T-cell (primary cell): Measurements from ENCODE around the gene CHMP4A. TPM values are rescaled to one million over a fixed set of nuclear protein-coding genes. Genes with fewer than 3 reads are reported as not detected.

Source experiments
- ATAC-seq, 4 experiments: fragments of 200-7000 bp in 3 of 4; fragments of 150-1000 bp in 1 of 4; cut with Tn5 transposase; replicated peaks in 1 of 4; 1 replicate in 3 of 4; 2 replicates in 1 of 4; pipeline ENCODE4 v1.10.0; 2021; ENCODE audit warnings: moderate library complexity in 3 of 4, mild to moderate bottlenecking in 2 of 4, moderate number of reproducible peaks in 1 of 4
- CTCF ChIA-PET, 2 donors: fragments of 300-600 bp; sonication (Branson Sonifier 250); formaldehyde crosslinking; loops; one replicate each; lab custom pipeline; 2022; ENCODE audit warnings: antibody characterized with exemption in 2 of 2; lab: Charles Lee
- POLR2A ChIA-PET, 2 donors: fragments of 300-600 bp; sonication (Branson Sonifier 250); formaldehyde crosslinking; loops; one replicate each; lab custom pipeline; 2022; ENCODE audit warnings: antibody characterized with exemption in 2 of 2; lab: Charles Lee
- DNase-seq, 35 experiments: peaks; one replicate each; pipeline versions ENCODE4 v3.0.0 to v3.0.0-alpha.2; 2013 to 2023
- H3K27ac ChIP-seq: one replicate; pipeline ENCODE4 v1.5.1; 2013; ENCODE audit warnings: low read length
- H3K27me3 ChIP-seq, 2 experiments: replicated peaks in 1 of 2; 1 replicate in 1 of 2; 2 replicates in 1 of 2; pipeline versions ENCODE4 v1.6.1 to v1.7.0; 2013; ENCODE audit warnings: low read length in 1 of 2, mixed read lengths in 1 of 2; ENCODE audit not compliant: control insufficient read depth in 2 of 2, insufficient read depth in 2 of 2; ENCODE audit errors: extremely low read depth in 1 of 2
- H3K36me3 ChIP-seq, 2 donors: 1 replicate in 1 of 2; 2 replicates in 1 of 2; pipeline versions ENCODE4 v1.6.1 to v1.7.0; 2013; ENCODE audit warnings: low read length in 1 of 2; ENCODE audit not compliant: control insufficient read depth in 2 of 2, insufficient read depth in 1 of 2; ENCODE audit errors: extremely low read depth in 1 of 2
- H3K4me1 ChIP-seq, 2 experiments: 1 replicate in 1 of 2; 2 replicates in 1 of 2; pipeline versions ENCODE4 v1.6.1 to v1.7.0; 2013; ENCODE audit warnings: low read length in 2 of 2, mixed read lengths in 1 of 2; ENCODE audit not compliant: insufficient read depth in 2 of 2, control insufficient read depth in 1 of 2; ENCODE audit errors: extremely low read depth in 1 of 2
- H3K4me3 ChIP-seq, 2 donors: 1 replicate in 1 of 2; 2 replicates in 1 of 2; pipeline versions ENCODE4 v1.5.1 to v1.7.0; 2013; ENCODE audit warnings: mild to moderate bottlenecking in 2 of 2, low read length in 1 of 2, moderate library complexity in 1 of 2; ENCODE audit not compliant: control insufficient read depth in 1 of 2; ENCODE audit errors: extremely low read depth in 1 of 2
- H3K9me3 ChIP-seq: 2 replicates; pipeline ENCODE4 v1.7.0; 2013
- H3K27ac Mint-ChIP-seq, 2 donors: one replicate each; pipeline ENCODE4 v1.8.0; 2020 to 2021; ENCODE audit warnings: mild to moderate bottlenecking in 2 of 2, mixed read lengths in 2 of 2
- H3K27me3 Mint-ChIP-seq, 2 donors: one replicate each; pipeline ENCODE4 v1.8.0; 2021 to 2022; ENCODE audit warnings: mixed read lengths in 2 of 2
- H3K36me3 Mint-ChIP-seq: one replicate; pipeline ENCODE4 v1.8.0; 2021; ENCODE audit warnings: mixed read lengths
- H3K4me1 Mint-ChIP-seq, 3 donors: one replicate each; pipeline ENCODE4 v1.8.0; 2020 to 2022; ENCODE audit warnings: mixed read lengths in 3 of 3, mild to moderate bottlenecking in 1 of 3
- H3K4me3 Mint-ChIP-seq, 3 donors: one replicate each; pipeline ENCODE4 v1.8.0; 2020 to 2022; ENCODE audit warnings: mild to moderate bottlenecking in 3 of 3, mixed read lengths in 3 of 3, moderate library complexity in 3 of 3
- H3K9me3 Mint-ChIP-seq, 3 donors: one replicate each; pipeline ENCODE4 v1.8.0; 2020 to 2022; ENCODE audit warnings: mixed read lengths in 3 of 3
- WGBS: methylation state at CpG from one replicate; pipeline ENCODE4 v1.1.5; 2013; ENCODE audit warnings: missing lambda C conversion rate; ENCODE audit not compliant: insufficient coverage; 5-methylcytosine and 5-hydroxymethylcytosine counted together
- total RNA-seq, 35 experiments: library from RNA in 6 of 35; stranded (reverse) in 6 of 35; fragments of 120-200 nt in 1 of 35; gene quantifications; one replicate each; pipeline versions ENCODE4 v1.2.1 to v1.2.4 and lab custom pipeline; 2013 to 2026

CHMP4A gene
- total RNA-seq, 5 donors from 2014 or later (not counting 1 experiment from before 2014, with no cell fraction given) = 81.9 to 99.6 (median 92.8) TPM

DNA sequence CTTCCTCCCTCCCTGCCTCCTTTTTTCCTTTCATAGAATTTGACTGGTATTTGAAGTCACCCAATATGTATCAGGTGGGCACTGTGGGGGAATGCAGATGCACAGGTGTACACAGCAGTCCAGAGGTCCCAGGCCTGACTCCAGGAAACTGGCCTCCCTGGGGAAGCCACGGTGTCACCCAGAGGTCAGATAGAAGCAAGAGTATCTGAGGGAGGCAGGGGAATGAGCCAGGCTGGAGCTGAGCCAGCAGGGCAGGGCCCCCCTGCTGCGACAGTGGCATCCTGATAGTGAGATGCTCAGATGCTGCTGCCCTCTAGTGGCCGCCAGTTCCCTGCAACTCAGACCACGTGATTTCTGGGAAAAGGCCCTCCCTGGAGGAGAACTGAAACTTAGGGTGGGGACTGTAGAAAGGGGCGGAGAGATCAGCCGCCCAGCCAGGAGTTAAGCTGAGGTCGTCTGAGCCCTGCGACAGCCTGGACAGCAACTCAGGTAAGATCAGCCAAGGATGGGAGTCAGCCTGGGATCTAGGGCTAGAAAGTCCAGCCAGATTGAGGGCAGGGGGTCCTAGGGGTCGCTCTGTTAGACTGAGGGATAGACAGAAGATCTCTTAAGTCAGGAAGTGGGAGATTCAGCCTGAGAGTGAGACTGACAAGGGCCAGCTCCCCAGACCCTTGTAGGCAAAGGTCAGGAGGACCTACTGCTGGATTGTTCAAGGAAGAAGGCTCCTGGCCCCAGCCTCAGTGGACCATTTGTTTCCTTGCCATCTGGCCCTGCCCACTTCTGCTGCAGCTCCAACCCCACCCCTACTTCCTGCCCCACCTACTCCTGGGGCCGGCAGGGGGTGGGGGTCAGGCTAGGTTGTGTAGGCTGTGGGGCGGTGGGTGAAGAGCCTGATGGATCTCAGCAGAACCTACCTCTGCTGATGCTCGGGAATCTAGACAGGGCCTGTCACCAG lies 52.2 kb downstream of the CHMP4A start, which contains the start of gene IRF9:
IRF9 (plus strand) TSS at position 416 of the 955 bp plus-strand sequence. CDS start 880 bp downstream, outside the sequence.
- H3K4me3 ChIP-seq = peak within 1 kb of the TSS; percentile 86 to 98
- CTCF ChIA-PET = interaction anchor here (0.6 to 2.0 kb wide), 22 partner anchors 9 to 149 kb away, joined by 3 to 30 read pairs (median 4); partner anchors contain the start of genes DCAF11 (in 2 of the 2), NRL (in 2 of the 2), RNF31 (in 2 of the 2) and EMC9 (in 1 of the 2)
- WGBS = 0% methylated on average over 9 of the region's 12 CpGs
- ATAC-seq (peak; percentile 89 to 90 (median 90)), DNase-seq (peak; percentile 90 to 99 (median 96))
- no peaks in the 10 kb centered on the region for H3K27me3 ChIP-seq
- peaks cover 30 to 66% of the 10 kb centered on the region in 2 donors for H3K36me3 ChIP-seq
- no peaks in the 10 kb centered on the region for H3K9me3 ChIP-seq
- H3K27me3 Mint-ChIP-seq = no peaks in the 10 kb centered on the region
- POLR2A ChIA-PET = interaction anchor here (0.6 to 1.6 kb wide), 13 partner anchors 10 to 81 kb away, joined by 3 to 9 read pairs (median 3); partner anchors contain the start of genes DCAF11 (in 1 of the 2), EMC9 (in 1 of the 2), IPO4 (in 1 of the 2) and NRL (in 1 of the 2)
- H3K4me1 Mint-ChIP-seq = peaks cover 54 to 58% (median 55%) of the 10 kb centered on the region in 3 donors
- peak within 1 kb of the TSS; percentile 92 to 94 (median 92) for H3K4me3 Mint-ChIP-seq
- peaks cover 8 to 61% of the 10 kb centered on the region in 2 experiments for H3K4me1 ChIP-seq
- H3K36me3 Mint-ChIP-seq = peaks cover 54% of the 10 kb centered on the region
- H3K27ac ChIP-seq = peak within 1 kb of the TSS; percentile 89
- no peaks in the 10 kb centered on the region for H3K9me3 Mint-ChIP-seq
- peak within 1 kb of the TSS; percentile 98 to 99 for H3K27ac Mint-ChIP-seq

DNA sequence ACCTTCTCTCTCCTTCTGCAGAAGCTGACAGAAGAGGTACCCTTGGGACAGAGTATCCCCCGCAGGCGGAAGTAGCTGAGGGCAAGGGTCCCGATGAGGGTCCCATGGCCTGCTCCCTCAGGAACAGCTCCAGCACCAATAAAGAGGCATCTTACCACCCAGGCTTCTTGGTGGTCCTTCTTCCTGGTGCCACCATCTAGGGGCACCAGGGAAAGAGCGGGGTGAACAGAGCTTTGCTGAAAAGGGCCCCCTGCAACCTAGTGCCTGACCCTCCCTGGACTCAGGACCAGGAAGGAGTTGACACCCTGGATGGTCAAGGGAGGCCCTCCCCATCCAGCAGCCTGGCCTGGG lies 52.8 kb downstream of the CHMP4A start:
- ATAC-seq (peak in 1 of 4 experiments; percentile 0), DNase-seq (no peak)
- H3K9me3 ChIP-seq = no peaks in the 10 kb centered on the region
- Mint-ChIP-seq H3K4me1 (peaks cover 48 to 52% (median 51%) of the 10 kb centered on the region in 3 donors), H3K4me3 (peak overlapping the region in 2 of 3 donors; percentile 37 to 92), H3K27ac (peak overlapping the region; percentile 98 to 99), H3K36me3 (peaks cover 53% of the 10 kb centered on the region), H3K9me3 (no peaks in the 10 kb centered on the region), H3K27me3 (no peaks in the 10 kb centered on the region)
- H3K27me3 ChIP-seq = no peaks in the 10 kb centered on the region
- H3K27ac ChIP-seq = peak overlapping the region; percentile 89
- peaks cover 8 to 54% of the 10 kb centered on the region in 2 experiments for H3K4me1 ChIP-seq
- POLR2A ChIA-PET = interaction anchor here (0.6 to 1.6 kb wide), 8 partner anchors 11 to 52 kb away, joined by 3 to 9 read pairs (median 4); partner anchors contain the start of genes DCAF11 (in 1 of the 2), EMC9 (in 1 of the 2), NRL (in 1 of the 2) and PSME1 (in 1 of the 2)
- H3K4me3 ChIP-seq = no peak overlapping the region
- CTCF ChIA-PET = interaction anchor here (0.9 to 2.0 kb wide), 15 partner anchors 9 to 80 kb away, joined by 3 to 30 read pairs (median 5); partner anchors contain the start of genes DCAF11 (in 2 of the 2), NRL (in 2 of the 2), RNF31 (in 2 of the 2) and EMC9 (in 1 of the 2)
- WGBS = 100% methylated on average over 4 of the region's 4 CpGs
- H3K36me3 ChIP-seq = peaks cover 32 to 66% of the 10 kb centered on the region in 2 donors

DNA sequence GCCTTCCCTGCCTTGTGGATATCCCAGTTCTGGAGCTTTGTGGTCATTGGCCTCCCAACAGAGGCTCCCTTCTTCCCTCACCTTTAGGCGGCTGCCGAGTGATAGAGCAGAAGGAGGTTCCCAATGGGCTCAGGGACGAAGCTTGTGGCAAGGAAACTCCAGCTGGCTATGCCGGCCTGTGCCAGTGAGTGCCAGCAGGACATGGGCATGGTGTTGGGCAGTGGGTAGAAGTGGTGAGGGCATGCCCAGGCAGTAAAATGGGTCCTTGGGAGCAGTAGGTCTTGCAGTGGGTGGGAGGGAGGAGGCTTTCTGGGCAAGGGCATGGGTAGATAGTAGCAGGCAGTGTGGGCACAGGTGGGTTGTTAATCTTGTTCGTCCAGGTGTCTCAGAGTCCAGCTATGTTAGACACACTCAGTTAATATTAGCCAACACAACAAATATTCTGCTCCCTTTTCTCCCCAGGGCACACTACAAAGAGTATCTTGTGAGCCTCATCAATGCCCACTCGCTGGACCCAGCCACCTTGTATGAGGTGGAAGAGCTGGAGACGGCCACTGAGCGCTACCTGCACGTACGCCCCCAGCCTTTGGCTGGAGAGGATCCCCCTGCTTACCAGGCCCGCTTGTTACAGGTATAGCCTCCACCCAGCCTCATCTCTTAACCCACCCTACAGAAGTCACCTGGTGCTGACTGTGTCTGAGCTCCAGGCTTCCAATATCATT lies 53.4 kb downstream of the CHMP4A start:
- H3K36me3 Mint-ChIP-seq = peaks cover 52% of the 10 kb centered on the region
- H3K4me1 Mint-ChIP-seq = peaks cover 43 to 48% (median 45%) of the 10 kb centered on the region in 3 donors
- peak overlapping the region in 1 of 3 donors; percentile 37 for H3K4me3 Mint-ChIP-seq
- ATAC-seq = no peak
- peak overlapping the region; percentile 89 for H3K27ac ChIP-seq
- peaks cover 8 to 49% of the 10 kb centered on the region in 2 experiments for H3K4me1 ChIP-seq
- 98% methylated on average over 9 of the region's 11 CpGs for WGBS
- POLR2A ChIA-PET = interaction anchor here (0.6 to 1.0 kb wide), 4 partner anchors 11 to 44 kb away, joined by 3 to 4 read pairs (median 3); no protein-coding TSS in a partner anchor
- no peaks in the 10 kb centered on the region for H3K27me3 ChIP-seq
- DNase-seq = no peak
- H3K27me3 Mint-ChIP-seq = no peaks in the 10 kb centered on the region
- no peaks in the 10 kb centered on the region for H3K9me3 Mint-ChIP-seq
- no peaks in the 10 kb centered on the region for H3K9me3 ChIP-seq
- H3K4me3 ChIP-seq = no peak overlapping the region
- CTCF ChIA-PET = interaction anchor here (0.9 to 1.9 kb wide), 9 partner anchors 8 to 69 kb away, joined by 3 to 30 read pairs (median 5); partner anchors contain the start of genes DCAF11 (in 2 of the 2), NRL (in 2 of the 2), RNF31 (in 2 of the 2) and PSME2 (in 1 of the 2)
- peak overlapping the region; percentile 98 to 99 for H3K27ac Mint-ChIP-seq
- peaks cover 33 to 66% of the 10 kb centered on the region in 2 donors for H3K36me3 ChIP-seq

Other genes starting within 250 kb of the CHMP4A start
- gene DHRS4L2, start 224.6 kb downstream of the CHMP4A start, total RNA-seq = 10 to 100 TPM; 14.0 to 21.9 (median 16.4) TPM
- 1 to 10 TPM in 1 of 5 donors, under 1 TPM in 4; 0.38 to 1.9 (median 0.59) TPM for gene CARMIL3, start 161.5 kb downstream of the CHMP4A start, total RNA-seq
- gene CPNE6, start 141.9 kb downstream of the CHMP4A start, total RNA-seq = not detected
- gene PCK2, start 119.2 kb downstream of the CHMP4A start, total RNA-seq = 10 to 100 TPM; 11.8 to 35.5 (median 29.4) TPM
- 10 to 100 TPM; 78.5 to 94.1 (median 89.6) TPM for gene DCAF11, start 98.7 kb downstream of the CHMP4A start, total RNA-seq
- gene NRL, start 98.5 kb downstream of the CHMP4A start, total RNA-seq = 1 to 10 TPM; 1.9 to 3.7 (median 3.4) TPM
- gene FITM1, start 82.8 kb downstream of the CHMP4A start, total RNA-seq = 1 to 10 TPM; 2.5 to 3.5 (median 3.2) TPM
- gene PSME1, start 77.3 kb downstream of the CHMP4A start, total RNA-seq = 100 to 1,000 TPM; 221 to 291 (median 259) TPM
- 10 to 100 TPM in 3 of 5 donors, 1 to 10 TPM in 2; 9.3 to 29.8 (median 20.8) TPM for gene EMC9, start 71.9 kb downstream of the CHMP4A start, total RNA-seq
- gene PSME2, start 66.9 kb downstream of the CHMP4A start, total RNA-seq = 100 to 1,000 TPM; 130 to 192 (median 159) TPM
- gene RNF31, start 66.0 kb downstream of the CHMP4A start, total RNA-seq = 100 to 1,000 TPM in 3 of 5 donors, 10 to 100 TPM in 2; 67.7 to 131 (median 100) TPM
- gene IRF9, start 52.2 kb downstream of the CHMP4A start, total RNA-seq = 100 to 1,000 TPM; 201 to 285 (median 215) TPM
- 10 to 100 TPM; 32.4 to 82.5 (median 41.5) TPM for gene REC8, start 41.4 kb downstream of the CHMP4A start, total RNA-seq
- gene IPO4, start 24.7 kb downstream of the CHMP4A start, total RNA-seq = 10 to 100 TPM; 34.4 to 53.4 (median 39.6) TPM
- 10 to 100 TPM; 19.0 to 29.5 (median 21.8) TPM for gene TM9SF1, start 18.0 kb downstream of the CHMP4A start, total RNA-seq
- 1 to 10 TPM in 2 of 5 donors, under 1 TPM in 3; 0.35 to 1.4 (median 0.44) TPM for gene TSSK4, start 7.8 kb downstream of the CHMP4A start, total RNA-seq
- 10 to 100 TPM in 3 of 5 donors, 1 to 10 TPM in 2; 7.2 to 17.5 (median 12.1) TPM for gene MDP1, start 2.6 kb upstream of the CHMP4A start, total RNA-seq
- 100 to 1,000 TPM in 4 of 5 donors, 10 to 100 TPM in 1; 92.1 to 107 (median 101) TPM for gene NEDD8, start 18.9 kb upstream of the CHMP4A start, total RNA-seq
- gene GMPR2, start 19.4 kb upstream of the CHMP4A start, total RNA-seq = 10 to 100 TPM; 53.8 to 81.2 (median 64.0) TPM
- 100 to 1,000 TPM; 119 to 160 (median 139) TPM for gene TINF2, start 29.1 kb upstream of the CHMP4A start, total RNA-seq
- 10 to 100 TPM in 2 of 5 donors, 1 to 10 TPM in 3; 4.9 to 13.5 (median 9.4) TPM for gene TGM1, start 49.7 kb upstream of the CHMP4A start, total RNA-seq
- 10 to 100 TPM; 49.3 to 66.5 (median 62.4) TPM for gene RABGGTA, start 58.1 kb upstream of the CHMP4A start, total RNA-seq
- gene DHRS1, start 86.3 kb upstream of the CHMP4A start, total RNA-seq = 10 to 100 TPM; 34.2 to 47.6 (median 39.1) TPM
- gene NOP9, start 86.4 kb upstream of the CHMP4A start, total RNA-seq = 10 to 100 TPM; 29.7 to 33.2 (median 30.8) TPM
- gene CIDEB, start 94.5 kb upstream of the CHMP4A start, total RNA-seq = 10 to 100 TPM; 13.0 to 22.8 (median 20.8) TPM
- 10 to 100 TPM; 18.6 to 25.2 (median 20.3) TPM for gene LTB4R2, start 96.7 kb upstream of the CHMP4A start, total RNA-seq
- 10 to 100 TPM; 17.0 to 29.0 (median 18.0) TPM for gene LTB4R, start 98.0 kb upstream of the CHMP4A start, total RNA-seq
- 10 to 100 TPM in 1 of 5 donors, 1 to 10 TPM in 4; 7.8 to 10.4 (median 8.5) TPM for gene ADCY4, start 121.6 kb upstream of the CHMP4A start, total RNA-seq
- gene RIPK3, start 126.5 kb upstream of the CHMP4A start, total RNA-seq = 10 to 100 TPM; 26.2 to 68.3 (median 59.2) TPM
- under 1 TPM in 4 of 5 donors, not detected in 1; 0.16 to 0.82 (median 0.39) TPM for gene NFATC4, start 154.7 kb upstream of the CHMP4A start, total RNA-seq
- under 1 TPM; 0.28 to 0.95 (median 0.61) TPM for gene NYNRIN, start 185.5 kb upstream of the CHMP4A start, total RNA-seq
- gene CBLN3, start 216.2 kb upstream of the CHMP4A start, total RNA-seq = 10 to 100 TPM in 1 of 5 donors, 1 to 10 TPM in 4; 3.9 to 13.5 (median 5.0) TPM
- 100 to 1,000 TPM; 126 to 166 (median 146) TPM for gene KHNYN, start 216.5 kb upstream of the CHMP4A start, total RNA-seq
- 100 to 1,000 TPM in 3 of 5 donors, 10 to 100 TPM in 2; 79.6 to 154 (median 109) TPM for gene SDR39U1, start 229.3 kb upstream of the CHMP4A start, total RNA-seq